Gastroesophageal sphincter (tissue), 4 donors: ENCODE measurements around the gene NUP205. TPM values are rescaled to one million over a fixed set of nuclear protein-coding genes. Genes with fewer than 3 reads are reported as not detected.
A peak's percentile ranks its signal among the peaks of the same experiment; 100 is the strongest.

Experiments
- ATAC-seq: fragments of 150-250 bp; one replicate; pipeline ENCODE4 v1.9.1; 2016; ENCODE audit warnings: mild to moderate bottlenecking, moderate library complexity
- H3K27ac ChIP-seq, 4 donors: fragments of 200-600 bp; sonication (generic) in 3 of 4; 1 replicate in 3 of 4; 2 replicates in 1 of 4; pipeline ENCODE4 v1.5.1; 2016 to 2019
- H3K27me3 ChIP-seq: fragments of 200-600 bp; sonication (generic); one replicate; pipeline ENCODE4 v1.5.1; 2019
- H3K36me3 ChIP-seq, 2 donors: fragments of 200-600 bp; sonication (generic); one replicate each; pipeline ENCODE4 v1.5.1; 2019; ENCODE audit warnings: control low read depth in 1 of 2
- H3K4me1 ChIP-seq, 3 donors: fragments of 200-600 bp; sonication (generic); 1 replicate in 2 of 3; 2 replicates in 1 of 3; pipeline ENCODE4 v1.5.1; 2016 to 2019; ENCODE audit warnings: control low read depth in 2 of 3
- H3K4me3 ChIP-seq, 2 donors: fragments of 200-600 bp; sonication (generic); one replicate each; pipeline ENCODE4 v1.5.1; 2019; ENCODE audit warnings: mild to moderate bottlenecking in 1 of 2, moderate library complexity in 1 of 2
- H3K9me3 ChIP-seq, 3 donors: fragments of 200-600 bp; sonication (generic); one replicate each; pipeline ENCODE4 v1.5.1; 2017 to 2019; ENCODE audit warnings: control low read depth in 2 of 3
- CTCF ChIP-seq, 4 experiments: fragments of 200-600 bp in 2 of 4; fragments of 450-650 bp in 2 of 4; sonication (generic) in 1 of 4; IDR thresholded peaks; one replicate each; pipeline ENCODE4 v1.5.1; 2017 to 2019; ENCODE audit warnings: antibody characterized with exemption in 4 of 4, mild to moderate bottlenecking in 2 of 4, moderate library complexity in 2 of 4
- EP300 ChIP-seq: sonication (generic); formaldehyde crosslinking; IDR thresholded peaks from one replicate; pipeline ENCODE4 v1.6.1; 2017; ENCODE audit warnings: antibody characterized with exemption, mild to moderate bottlenecking
- POLR2A ChIP-seq, 2 donors: fragments of 450-650 bp; IDR thresholded peaks; one replicate each; pipeline ENCODE4 v1.6.1; 2017; ENCODE audit warnings: antibody characterized with exemption in 2 of 2, mild to moderate bottlenecking in 2 of 2, moderate library complexity in 1 of 2
- POLR2AphosphoS5 ChIP-seq: sonication (generic); formaldehyde crosslinking; IDR thresholded peaks from one replicate; pipeline ENCODE4 v1.6.1; 2017; ENCODE audit warnings: antibody characterized with exemption
- WGBS, 2 donors: methylation state at CpG; one replicate each; pipeline ENCODE4 v1.1.5; 2018; ENCODE audit warnings: low coverage in 1 of 2; 5-methylcytosine and 5-hydroxymethylcytosine counted together
- total RNA-seq, 4 donors: library from RNA; depleted of rRNA; stranded (reverse); fragments of >200 nt; gene quantifications; one replicate each; pipeline ENCODE4 v1.1.0, GENCODE V29; 2016

Gene NUP205
- total RNA-seq: 10 to 100 TPM; 28.4 to 38.8 (median 32.4) TPM

- H3K27ac ChIP-seq: peak within 1 kb of the TSS; percentile 90 to 98 (median 94)
- ATAC-seq: peak; percentile 87
- H3K9me3 ChIP-seq: no peaks in the 10 kb centered on the region
- no peaks in the 10 kb centered on the region for H3K27me3 ChIP-seq
- TF ChIP-seq POLR2AphosphoS5 (no peak), CTCF (IDR thresholded peaks at IDR 0.05) (peak in 3 of 4 experiments; percentile 21 to 52 (median 43)), EP300 (no peak), POLR2A (IDR thresholded peaks at IDR 0.05) (no peak)
- WGBS, 2 donors: 1 to 5% methylated on average over 12 to 22 of the region's 38 CpGs
- no peaks in the 10 kb centered on the region for H3K36me3 ChIP-seq
- H3K4me3 ChIP-seq: peak within 1 kb of the TSS; percentile 69 to 99
- peaks cover 0 to 23% (median 12%) of the 10 kb centered on the region in 3 donors for H3K4me1 ChIP-seq
Observed at GRCh38 chr7:135557455-135558336, at the start of gene NUP205. TSS of gene NUP205 (plus strand) at chr7:135557917. CDS start at chr7:135557945, 28 bp downstream.

GRCh38 chr7:135508883-135509588 lies 48.7 kb upstream of the NUP205 start:
- peak overlapping the region; percentile 65 to 78 for H3K4me3 ChIP-seq
- ATAC-seq: no peak
- H3K27ac ChIP-seq: peak overlapping the region; percentile 86 to 93 (median 90)
- 0 to 1% methylated on average over 14 to 16 of the region's 17 CpGs for WGBS, 2 donors
- H3K36me3 ChIP-seq: no peaks in the 10 kb centered on the region
- H3K4me1 ChIP-seq: peaks cover 2 to 46% (median 27%) of the 10 kb centered on the region in 3 donors
- TF ChIP-seq EP300: no peak
- no peak for TF ChIP-seq POLR2AphosphoS5
- no peak for TF ChIP-seq POLR2A (IDR thresholded peaks at IDR 0.05)
- no peak for TF ChIP-seq CTCF (IDR thresholded peaks at IDR 0.05)
- no peaks in the 10 kb centered on the region for H3K9me3 ChIP-seq
- no peaks in the 10 kb centered on the region for H3K27me3 ChIP-seq

- Histone ChIP-seq H3K36me3 (no peaks in the 10 kb centered on the region), H3K4me3 (peak overlapping the region; percentile 65 to 78), H3K27ac (peak overlapping the region; percentile 86 to 93 (median 90)), H3K27me3 (no peaks in the 10 kb centered on the region), H3K9me3 (no peaks in the 10 kb centered on the region), H3K4me1 (peaks cover 2 to 45% (median 27%) of the 10 kb centered on the region in 3 donors)
- TF ChIP-seq CTCF (IDR thresholded peaks at IDR 0.05) (no peak), EP300 (no peak), POLR2AphosphoS5 (no peak), POLR2A (IDR thresholded peaks at IDR 0.05) (no peak)
- WGBS, 2 donors: 0% methylated on average over 2 to 12 of the region's 14 CpGs
- ATAC-seq: no peak
Observed at GRCh38 chr7:135509589-135509838, 48.2 kb upstream of the NUP205 start.

GRCh38 chr7:135509839-135510591 lies 47.7 kb upstream of the NUP205 start, which contains the start of gene CNOT4:
TSS of gene CNOT4 (minus strand) at chr7:135510102. CDS start at chr7:135438331, 71,771 bp downstream.
- no peaks in the 10 kb centered on the region for H3K27me3 ChIP-seq
- peak within 1 kb of the TSS; percentile 86 to 93 (median 90) for H3K27ac ChIP-seq
- peak within 1 kb of the TSS; percentile 65 to 78 for H3K4me3 ChIP-seq
- H3K9me3 ChIP-seq: no peaks in the 10 kb centered on the region
- 0% methylated on average over 7 to 14 of the region's 55 CpGs for WGBS, 2 donors
- H3K4me1 ChIP-seq: peaks cover 2 to 42% (median 27%) of the 10 kb centered on the region in 3 donors
- H3K36me3 ChIP-seq: no peaks in the 10 kb centered on the region
- peak; percentile 99 for ATAC-seq
- TF ChIP-seq CTCF (IDR thresholded peaks at IDR 0.05): no peak
- peak; percentile 26 to 49 for TF ChIP-seq POLR2A (IDR thresholded peaks at IDR 0.05)
- peak; percentile 69 for TF ChIP-seq POLR2AphosphoS5
